Keratinocyte (primary cell): ENCODE data around the gene SLC26A9. TPM values are rescaled to one million over a fixed set of nuclear protein-coding genes. Genes with fewer than 3 reads are reported as not detected.

Experiments used
- DNase-seq: peaks from one replicate; pipeline ENCODE4 v3.0.0-alpha.2; 2011; ENCODE audit warnings: low read depth, missing footprints, low spot score
- FAIRE-seq: peaks from 2 replicates; lab custom pipeline; 2011; peaks lifted over from hg19 to GRCh38; lab: Jason Lieb, UNC
- H2AFZ ChIP-seq: 2 replicates; pipeline ENCODE4 v1.6.0; 2012; ENCODE audit warnings: low read length, control low read depth, inconsistent platforms; ENCODE audit not compliant: control insufficient read depth
- H3K27ac ChIP-seq: 2 replicates; pipeline ENCODE4 v1.5.1; 2011; ENCODE audit warnings: low read length; ENCODE audit not compliant: control insufficient read depth, insufficient read depth
- H3K27me3 ChIP-seq: 3 replicates; pipeline ENCODE4 v1.6.0; 2011; ENCODE audit warnings: low read length; ENCODE audit not compliant: control insufficient read depth, insufficient read depth; ENCODE audit errors: extremely low read depth
- H3K36me3 ChIP-seq, 2 experiments: 2 replicates in 1 of 2; 3 replicates in 1 of 2; pipeline ENCODE4 v1.5.1; 2011; ENCODE audit warnings: low read length in 2 of 2, mild to moderate bottlenecking in 1 of 2; ENCODE audit not compliant: control insufficient read depth in 2 of 2, insufficient read depth in 2 of 2; ENCODE audit errors: extremely low read depth in 1 of 2
- H3K4me1 ChIP-seq: 3 replicates; pipeline ENCODE4 v1.5.1; 2011; ENCODE audit warnings: low read length; ENCODE audit not compliant: control insufficient read depth, insufficient read depth; ENCODE audit errors: extremely low read depth
- H3K4me2 ChIP-seq: 3 replicates; pipeline ENCODE4 v1.6.0; 2011; ENCODE audit warnings: low read depth, low read length; ENCODE audit not compliant: control insufficient read depth, insufficient read depth; ENCODE audit errors: extremely low read depth
- H3K4me3 ChIP-seq, 3 experiments: fragments of 200-600 bp in 1 of 3; sonication (generic) in 1 of 3; 2 replicates in 2 of 3; 3 replicates in 1 of 3; pipeline ENCODE4 v1.5.1; 2011 to 2016; ENCODE audit warnings: low read length in 3 of 3, mild to moderate bottlenecking in 3 of 3, control low read depth in 2 of 3, inconsistent platforms in 1 of 3, low read depth in 1 of 3, mixed read lengths in 1 of 3, mixed run types in 1 of 3, moderate library complexity in 1 of 3; ENCODE audit not compliant: control insufficient read depth in 2 of 3, insufficient read depth in 2 of 3; ENCODE audit errors: extremely low read depth in 1 of 3
- H3K79me2 ChIP-seq: 2 replicates; pipeline ENCODE4 v1.6.0; 2012; ENCODE audit warnings: low read length; ENCODE audit not compliant: control insufficient read depth, insufficient read depth
- H3K9ac ChIP-seq: 3 replicates; pipeline ENCODE4 v1.6.0; 2011; ENCODE audit warnings: low read length; ENCODE audit not compliant: control insufficient read depth, insufficient read depth; ENCODE audit errors: extremely low read depth
- H3K9me1 ChIP-seq: 3 replicates; pipeline ENCODE4 v1.6.0; 2011; ENCODE audit warnings: low read length; ENCODE audit not compliant: control insufficient read depth, insufficient read depth; ENCODE audit errors: extremely low read depth
- H3K9me3 ChIP-seq: 2 replicates; pipeline ENCODE4 v1.5.1; 2012; ENCODE audit warnings: low read depth, low read length; ENCODE audit not compliant: control insufficient read depth
- H4K20me1 ChIP-seq: 3 replicates; pipeline ENCODE4 v1.6.0; 2011; ENCODE audit warnings: low read length; ENCODE audit not compliant: control insufficient read depth, insufficient read depth; ENCODE audit errors: extremely low read depth
- CTCF ChIP-seq, 3 experiments: IDR thresholded peaks in 1 of 3; conservative IDR thresholded peaks in 1 of 3; optimal IDR thresholded peaks in 1 of 3; 2 replicates in 2 of 3; 3 replicates in 1 of 3; pipeline versions ENCODE3 to v1.5.1; 2011; ENCODE audit warnings: low read length in 3 of 3, mild to moderate bottlenecking in 3 of 3, moderate library complexity in 2 of 3, control low read depth in 1 of 3, inconsistent platforms in 1 of 3; ENCODE audit not compliant: insufficient read depth in 2 of 3; ENCODE audit errors: extremely low read depth in 1 of 3
- EZH2 ChIP-seq: IDR thresholded peaks from one replicate; pipeline ENCODE4 v1.6.1; 2012; ENCODE audit warnings: inconsistent platforms, mild to moderate bottlenecking, low read length, moderate library complexity
- dilution Hi-C: fragments of 300-500 bp; cut with MboI; formaldehyde crosslinking; loops from one replicate; pipeline ENCODE4 v1.7.0; 2020; ENCODE audit warnings: low sequenced_read_pairs; ENCODE audit not compliant: extremely low pct_ligation_motif_present
- polyA plus RNA-seq, 5 experiments: library from polyadenylated mRNA; depleted of rRNA in 3 of 5; stranded (reverse) in 3 of 5; stranded (forward) in 1 of 5; unstranded in 1 of 5; fragments of >200 nt; gene quantifications; 1 replicate in 1 of 5; 2 replicates in 3 of 5; 3 replicates in 1 of 5; pipeline versions ENCODE4 v1.2.1 to v1.2.3, GENCODE V29; 2011 to 2012; ENCODE audit warnings: missing spikeins in 2 of 5, low read depth in 1 of 5, low replicate concordance in 1 of 5

The SLC26A9 gene
- polyA plus RNA-seq, 1 donor (not counting 4 experiments of a cell fraction or from before 2014, with no cell fraction given), result 0.03 TPM

GRCh38 chr1:205925736-205926135 is 17.5 kb downstream of the SLC26A9 start:
- Histone ChIP-seq H3K9me1 (no peaks in the 10 kb centered on the region), H3K4me2 (no peak overlapping the region), H3K79me2 (no peaks in the 10 kb centered on the region), H3K9ac (no peak overlapping the region), H3K36me3 (no peaks in the 10 kb centered on the region), H3K27ac (no peak overlapping the region), H4K20me1 (no peaks in the 10 kb centered on the region), H3K4me3 (no peak overlapping the region), H3K27me3 (peaks cover 37% of the 10 kb centered on the region), H3K9me3 (no peaks in the 10 kb centered on the region), H3K4me1 (no peaks in the 10 kb centered on the region), H2AFZ (no peak overlapping the region)
- dilution Hi-C loops, result no loop called here
- no peak for FAIRE-seq
- TF ChIP-seq EZH2 (no peak), CTCF (optimal IDR thresholded peaks at IDR 0.05 in 1 of 3, IDR thresholded peaks at IDR 0.05 in 1 of 3, conservative IDR thresholded peaks at IDR 0.05 in 1 of 3; ENCODE audit: extremely low read depth in 1 of 3, insufficient read depth in 2 of 3, low read length in 3 of 3) (no peak)
- no peak for DNase-seq

GRCh38 chr1:205924460-205924790 is 18.8 kb downstream of the SLC26A9 start:
- Histone ChIP-seq H2AFZ (no peak overlapping the region), H3K9ac (no peak overlapping the region), H3K4me2 (no peak overlapping the region), H3K27me3 (peaks cover 27% of the 10 kb centered on the region), H3K79me2 (no peaks in the 10 kb centered on the region), H4K20me1 (no peaks in the 10 kb centered on the region), H3K27ac (no peak overlapping the region), H3K36me3 (no peaks in the 10 kb centered on the region), H3K4me3 (no peak overlapping the region), H3K9me3 (no peaks in the 10 kb centered on the region), H3K4me1 (no peaks in the 10 kb centered on the region), H3K9me1 (no peaks in the 10 kb centered on the region)
- dilution Hi-C loops, result no loop called here
- FAIRE-seq, result no peak
- TF ChIP-seq CTCF (optimal IDR thresholded peaks at IDR 0.05 in 1 of 3, IDR thresholded peaks at IDR 0.05 in 1 of 3, conservative IDR thresholded peaks at IDR 0.05 in 1 of 3; ENCODE audit: extremely low read depth in 1 of 3, insufficient read depth in 2 of 3, low read length in 3 of 3) (no peak), EZH2 (no peak)
- no peak for DNase-seq
